ENCODE data around the gene TSPAN5.

TSPAN5 gene

DNA sequence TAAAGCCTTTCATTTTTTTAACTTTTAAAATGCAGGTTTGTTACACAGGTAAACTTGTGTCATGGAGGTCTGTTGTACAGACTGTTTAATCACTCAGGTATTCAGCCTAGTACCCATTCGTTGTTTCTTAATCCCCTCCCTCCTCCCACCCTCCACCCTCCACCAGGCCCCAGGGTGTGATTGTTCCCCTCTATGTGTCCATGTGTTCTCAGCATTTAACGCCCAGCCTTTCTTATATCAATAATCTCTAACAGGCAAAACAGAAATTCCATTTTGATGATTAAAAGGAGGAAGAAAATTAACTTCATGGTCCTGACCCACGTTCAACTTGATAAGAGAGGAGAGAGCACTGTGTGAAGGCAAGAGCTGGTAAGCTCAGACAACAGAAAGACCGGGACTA lies 75.1 kb downstream of the TSPAN5 start:
- CTCF ChIA-PET: no interaction called here
- POLR2A ChIA-PET: no interaction called here

DNA sequence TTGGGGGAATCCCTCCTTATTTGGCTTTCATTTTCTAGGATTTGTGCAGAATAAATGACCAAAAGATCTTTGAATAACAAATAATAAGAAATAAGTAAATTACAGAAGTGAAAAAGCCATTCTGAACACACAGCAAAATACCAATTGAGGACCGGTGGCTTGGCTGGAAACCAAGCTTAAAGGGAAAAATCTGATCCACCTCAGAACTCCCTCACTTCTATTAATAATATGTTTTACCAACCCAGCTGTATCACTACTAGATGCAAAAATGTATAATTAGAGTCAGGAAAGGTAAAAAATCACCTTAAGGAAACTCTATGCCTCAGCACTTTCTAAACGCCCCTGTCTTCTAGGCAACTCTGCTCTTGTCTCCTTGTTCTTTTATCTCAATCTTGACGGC lies 77.3 kb downstream of the TSPAN5 start:
- Histone ChIP-seq H3K27ac (ENCODE audit: extremely low read depth, low read depth, low read length) (no peak overlapping the region), H3K4me1 (ENCODE audit: control insufficient read depth, insufficient read depth, low read length) (no peaks in the 10 kb centered on the region), H3K9me3 (ENCODE audit: control insufficient read depth, insufficient read depth, low read depth, low read length) (no peaks in the 10 kb centered on the region), H3K4me3 (ENCODE audit: low read depth, low read length) (no peak overlapping the region), H3K36me3 (ENCODE audit: control insufficient read depth in 2 of 2, insufficient read depth in 1 of 2, low read length in 2 of 2) (no peaks in the 10 kb centered on the region)
- ChIA-PET POLR2A (no interaction called here), CTCF (no interaction called here)
- no peak for TF ChIP-seq ZNF530 (tag by site-specific recombination; IDR thresholded peaks at IDR 0.05; ENCODE audit: low read depth)
- no peak for TF ChIP-seq ZNF133 (tag by site-specific recombination; IDR thresholded peaks at IDR 0.05)
- no peak for TF ChIP-seq ZNF510 (tag by site-specific recombination; IDR thresholded peaks at IDR 0.05; ENCODE audit: insufficient replicate concordance)
- no peak for TF ChIP-seq TRIM28 (IDR thresholded peaks at IDR 0.05; ENCODE audit: borderline replicate concordance, low read length)
- no peak for TF ChIP-seq SP3 (tag by site-specific recombination; IDR thresholded peaks at IDR 0.05)
- TF ChIP-seq, protein P1, sequence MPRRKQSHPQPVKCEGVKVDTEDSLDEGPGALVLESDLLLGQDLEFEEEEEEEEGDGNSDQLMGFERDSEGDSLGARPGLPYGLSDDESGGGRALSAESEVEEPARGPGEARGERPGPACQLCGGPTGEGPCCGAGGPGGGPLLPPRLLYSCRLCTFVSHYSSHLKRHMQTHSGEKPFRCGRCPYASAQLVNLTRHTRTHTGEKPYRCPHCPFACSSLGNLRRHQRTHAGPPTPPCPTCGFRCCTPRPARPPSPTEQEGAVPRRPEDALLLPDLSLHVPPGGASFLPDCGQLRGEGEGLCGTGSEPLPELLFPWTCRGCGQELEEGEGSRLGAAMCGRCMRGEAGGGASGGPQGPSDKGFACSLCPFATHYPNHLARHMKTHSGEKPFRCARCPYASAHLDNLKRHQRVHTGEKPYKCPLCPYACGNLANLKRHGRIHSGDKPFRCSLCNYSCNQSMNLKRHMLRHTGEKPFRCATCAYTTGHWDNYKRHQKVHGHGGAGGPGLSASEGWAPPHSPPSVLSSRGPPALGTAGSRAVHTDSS (tag by site-specific recombination; IDR thresholded peaks at IDR 0.05): no peak
- TF ChIP-seq ZFP3 (tag by site-specific recombination; IDR thresholded peaks at IDR 0.05; ENCODE audit: low read depth): no peak
- TF ChIP-seq TCF7L2 (IDR thresholded peaks at IDR 0.05; ENCODE audit: borderline replicate concordance, low read depth, low read length): no peak
- no peak for TF ChIP-seq ZNF664 (tag by site-specific recombination; IDR thresholded peaks at IDR 0.05)
- TF ChIP-seq ZNF624 (tag by site-specific recombination; IDR thresholded peaks at IDR 0.05): no peak
- TF ChIP-seq OSR2 (tag by site-specific recombination; IDR thresholded peaks at IDR 0.05): no peak
- TF ChIP-seq ZNF768 (tag by site-specific recombination; IDR thresholded peaks at IDR 0.05): no peak
- TF ChIP-seq, protein P2, sequence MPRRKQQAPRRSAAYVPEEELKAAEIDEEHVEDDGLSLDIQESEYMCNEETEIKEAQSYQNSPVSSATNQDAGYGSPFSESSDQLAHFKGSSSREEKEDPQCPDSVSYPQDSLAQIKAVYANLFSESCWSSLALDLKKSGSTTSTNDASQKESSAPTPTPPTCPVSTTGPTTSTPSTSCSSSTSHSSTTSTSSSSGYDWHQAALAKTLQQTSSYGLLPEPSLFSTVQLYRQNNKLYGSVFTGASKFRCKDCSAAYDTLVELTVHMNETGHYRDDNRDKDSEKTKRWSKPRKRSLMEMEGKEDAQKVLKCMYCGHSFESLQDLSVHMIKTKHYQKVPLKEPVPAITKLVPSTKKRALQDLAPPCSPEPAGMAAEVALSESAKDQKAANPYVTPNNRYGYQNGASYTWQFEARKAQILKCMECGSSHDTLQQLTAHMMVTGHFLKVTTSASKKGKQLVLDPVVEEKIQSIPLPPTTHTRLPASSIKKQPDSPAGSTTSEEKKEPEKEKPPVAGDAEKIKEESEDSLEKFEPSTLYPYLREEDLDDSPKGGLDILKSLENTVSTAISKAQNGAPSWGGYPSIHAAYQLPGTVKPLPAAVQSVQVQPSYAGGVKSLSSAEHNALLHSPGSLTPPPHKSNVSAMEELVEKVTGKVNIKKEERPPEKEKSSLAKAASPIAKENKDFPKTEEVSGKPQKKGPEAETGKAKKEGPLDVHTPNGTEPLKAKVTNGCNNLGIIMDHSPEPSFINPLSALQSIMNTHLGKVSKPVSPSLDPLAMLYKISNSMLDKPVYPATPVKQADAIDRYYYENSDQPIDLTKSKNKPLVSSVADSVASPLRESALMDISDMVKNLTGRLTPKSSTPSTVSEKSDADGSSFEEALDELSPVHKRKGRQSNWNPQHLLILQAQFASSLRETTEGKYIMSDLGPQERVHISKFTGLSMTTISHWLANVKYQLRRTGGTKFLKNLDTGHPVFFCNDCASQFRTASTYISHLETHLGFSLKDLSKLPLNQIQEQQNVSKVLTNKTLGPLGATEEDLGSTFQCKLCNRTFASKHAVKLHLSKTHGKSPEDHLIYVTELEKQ (tag by site-specific recombination; IDR thresholded peaks at IDR 0.05; ENCODE audit: borderline replicate concordance): no peak
- no peak for TF ChIP-seq ZNF621 (tag by site-specific recombination; IDR thresholded peaks at IDR 0.05)

More for the DNA sequence above, 75.1 kb downstream of the TSPAN5 start:
- Histone ChIP-seq H3K36me3 (ENCODE audit: control insufficient read depth in 2 of 2, insufficient read depth in 1 of 2, low read length in 2 of 2) (no peaks in the 10 kb centered on the region), H3K9me3 (ENCODE audit: control insufficient read depth, insufficient read depth, low read depth, low read length) (no peaks in the 10 kb centered on the region), H3K4me3 (ENCODE audit: low read depth, low read length) (no peak overlapping the region), H3K27ac (ENCODE audit: extremely low read depth, low read depth, low read length) (no peak overlapping the region), H3K4me1 (ENCODE audit: control insufficient read depth, insufficient read depth, low read length) (no peaks in the 10 kb centered on the region)
- TF ChIP-seq ZNF843 (tag by site-specific recombination; IDR thresholded peaks at IDR 0.05) (no peak), ZNF560 (tag by site-specific recombination; IDR thresholded peaks at IDR 0.05; ENCODE audit: borderline replicate concordance) (no peak), SALL2 (tag by site-specific recombination; IDR thresholded peaks at IDR 0.05; ENCODE audit: borderline replicate concordance) (no peak), ZNF621 (tag by site-specific recombination; IDR thresholded peaks at IDR 0.05) (no peak), ZNF549 (tag by site-specific recombination; IDR thresholded peaks at IDR 0.05) (no peak), ZNF658 (tag by site-specific recombination; IDR thresholded peaks at IDR 0.05) (no peak), EGR2 (tag by site-specific recombination; IDR thresholded peaks at IDR 0.05; ENCODE audit: low read depth) (no peak), ZBTB17 (tag by site-specific recombination; IDR thresholded peaks at IDR 0.05) (no peak), ZNF274 (IDR thresholded peaks at IDR 0.05; ENCODE audit: low read length) (no peak), ZNF274 (tag by site-specific recombination; IDR thresholded peaks at IDR 0.05; ENCODE audit: borderline replicate concordance) (no peak), ZNF664 (tag by site-specific recombination; IDR thresholded peaks at IDR 0.05) (no peak)

Measured in HEK293 (cell line).